Heart left ventricle (tissue), 16 donors: ENCODE data around the gene PRKCA. TPM values are rescaled to one million over a fixed set of nuclear protein-coding genes. Genes with fewer than 3 reads are reported as not detected.

ENCODE experiments used
- ATAC-seq, 4 donors: fragments of 200-7000 bp; cut with Tn5 transposase; one replicate each; pipeline ENCODE4 v1.9.1; 2020 to 2022; ENCODE audit warnings: moderate library complexity in 4 of 4, mild to moderate bottlenecking in 3 of 4, moderate number of reproducible peaks in 1 of 4
- DNase-seq, 5 donors: peaks; one replicate each; pipeline ENCODE4 v3.0.0-alpha.2; 2020
- H3K27ac ChIP-seq, 12 donors: fragments of 200-600 bp; sonication (generic) in 4 of 12; one replicate each; pipeline versions ENCODE4 v1.5.0 to v1.8.0; 2016 to 2022; ENCODE audit warnings: mild to moderate bottlenecking in 2 of 12
- H3K27me3 ChIP-seq, 9 donors: fragments of 200-600 bp; sonication (generic) in 2 of 9; one replicate each; pipeline versions ENCODE4 v1.5.1 to v1.8.0; 2016 to 2022; ENCODE audit warnings: mild to moderate bottlenecking in 3 of 9
- H3K36me3 ChIP-seq, 9 donors: fragments of 200-600 bp; sonication (generic) in 2 of 9; one replicate each; pipeline versions ENCODE4 v1.5.0 to v1.8.0; 2018 to 2022; ENCODE audit warnings: mild to moderate bottlenecking in 2 of 9
- H3K4me1 ChIP-seq, 12 donors: fragments of 200-600 bp; sonication (generic) in 4 of 12; one replicate each; pipeline versions ENCODE4 v1.5.0 to v1.8.0; 2016 to 2022; ENCODE audit warnings: mild to moderate bottlenecking in 3 of 12
- H3K4me3 ChIP-seq, 12 donors: fragments of 200-600 bp; sonication (generic) in 4 of 12; one replicate each; pipeline versions ENCODE4 v1.5.0 to v1.8.0; 2017 to 2022; ENCODE audit warnings: mild to moderate bottlenecking in 9 of 12, moderate library complexity in 4 of 12
- H3K9me3 ChIP-seq, 12 donors: fragments of 200-600 bp; sonication (generic) in 4 of 12; one replicate each; pipeline versions ENCODE4 v1.5.0 to v1.8.0; 2016 to 2022; ENCODE audit warnings: mild to moderate bottlenecking in 1 of 12
- CTCF ChIP-seq, 12 donors: fragments of 200-600 bp; sonication (generic) in 4 of 12; IDR thresholded peaks; one replicate each; pipeline versions ENCODE4 v1.5.0 to v1.8.0; 2018 to 2022; ENCODE audit warnings: antibody characterized with exemption in 12 of 12, mild to moderate bottlenecking in 5 of 12
- POLR2A ChIP-seq, 2 donors: fragments of 450-650 bp; IDR thresholded peaks; one replicate each; pipeline ENCODE4 v1.6.1; 2017; ENCODE audit warnings: antibody characterized with exemption in 2 of 2, mild to moderate bottlenecking in 2 of 2, moderate library complexity in 2 of 2
- WGBS, 4 donors: extraction: QIAGEN DNeasy Blood & Tissue Kit in 2 of 4; methylation state at CpG; one replicate each; pipeline versions ENCODE4 v1.1.5 to v1.1.7; 2013 to 2018; 5-methylcytosine and 5-hydroxymethylcytosine counted together
- intact Hi-C, 10 donors: fragments of 100-400 bp; cut with DNase I; formaldehyde crosslinking; loops; one replicate each; pipeline versions ENCODE4 v1.11.1 to v1.14.2; 2022
- polyA plus RNA-seq, 2 donors: library from polyadenylated mRNA; stranded (reverse); fragments of 200-250 nt; gene quantifications; one replicate each; pipeline ENCODE4 v1.2.3, GENCODE V29; 2013
- total RNA-seq, 9 donors: library from RNA; depleted of rRNA in 2 of 9; stranded (reverse); fragments of >200 nt in 2 of 9; fragmentation: NEBNext Ultra II Directional in 3 of 9; extraction: Animal tissue kit (Norgen Biotek cat#: 25700) in 3 of 9; gene quantifications; one replicate each; pipeline versions ENCODE4 v1.1.0 to v1.2.4, GENCODE V29; 2016 to 2023
- donor health status: ischemic (EF 13 %, LVEDD 7.1; RV severe dilation, severe dysfunction).
- donor health status: healthy with polysubstance abuse.
- donor health status: DM: no; HTN: yes; CAD: no.
- donor health status: DM: no; HTN: no; CAD: no.
- donor health status: ischemic (EF 25% LVEDD 6.9; RV normal size, moderate dysfunction).
- donor health status: ischemic (EF 25% LVEDD 5.7; RV mildly dilated, moderate dysfunction).
- donor health status: healthy.
- donor health status: DM: yes; HTN: yes; CAD: no.
- donor health status: ischemic (EF 35%, LVEDD 5.7; RV mildly dilated, moderate dysfunction).
- donor health status: nonischemic (EF 11% LVEDD 7.7; RV severe dilation, severe dysfunction).
- donor health status: DM: yes; HTN: yes; CAD: no.
- donor health status: PGD.
- donor health status: ischemic (EF 29% LVEDD 5.4; RV normal size, mild dysfunction).
- donor health status: nonischemic (EF 23%, LVEDD 6.1; RV moderate dilation, normal function).

Gene PRKCA
- total and polyA plus RNA-seq, 11 donors, result 3.4 to 26.8 (median 11.4) TPM

GRCh38 chr17:66443166-66443565, 140.8 kb downstream of the PRKCA start:
- DNase-seq, result no peak
- no peak for ATAC-seq
- no peak overlapping the region for H3K4me3 ChIP-seq
- 63 to 78% (median 73%) methylated on average over 2 of the region's 2 CpGs for WGBS, 4 donors
- intact Hi-C loops, result no loop called here
- TF ChIP-seq CTCF (IDR thresholded peaks at IDR 0.05) (no peak), POLR2A (IDR thresholded peaks at IDR 0.05) (no peak)
- H3K4me1 ChIP-seq, result peaks cover 0 to 19% (median 0%) of the 10 kb centered on the region in 12 donors
- no peaks in the 10 kb centered on the region for H3K36me3 ChIP-seq
- no peak overlapping the region for H3K27ac ChIP-seq
- H3K27me3 ChIP-seq, result no peaks in the 10 kb centered on the region
- H3K9me3 ChIP-seq, result no peaks in the 10 kb centered on the region

- 71 to 85% (median 78%) methylated on average over 9 of the region's 9 CpGs for WGBS, 4 donors
- no peaks in the 10 kb centered on the region for H3K27me3 ChIP-seq
- H3K9me3 ChIP-seq, result no peaks in the 10 kb centered on the region
- ATAC-seq, result no peak
- no peak for DNase-seq
- no peak for TF ChIP-seq POLR2A (IDR thresholded peaks at IDR 0.05)
- TF ChIP-seq CTCF (IDR thresholded peaks at IDR 0.05), result no peak
- H3K27ac ChIP-seq, result no peak overlapping the region
- intact Hi-C loops, result no loop called here
- peaks cover 0 to 19% (median 0%) of the 10 kb centered on the region in 12 donors for H3K4me1 ChIP-seq
- H3K4me3 ChIP-seq, result no peak overlapping the region
- no peaks in the 10 kb centered on the region for H3K36me3 ChIP-seq
Measured at GRCh38 chr17:66443606-66444005, 141.2 kb downstream of the PRKCA start.

GRCh38 chr17:66444031-66444430, 141.6 kb downstream of the PRKCA start:
- 71 to 83% (median 79%) methylated on average over 4 of the region's 4 CpGs for WGBS, 4 donors

GRCh38 chr17:66445229-66445628, 142.8 kb downstream of the PRKCA start:
- Histone ChIP-seq H3K4me3 (no peak overlapping the region), H3K27ac (no peak overlapping the region), H3K9me3 (no peaks in the 10 kb centered on the region), H3K4me1 (peaks cover 0 to 18% (median 0%) of the 10 kb centered on the region in 12 donors), H3K36me3 (no peaks in the 10 kb centered on the region), H3K27me3 (no peaks in the 10 kb centered on the region)
- DNase-seq (no peak), ATAC-seq (no peak)
- TF ChIP-seq CTCF (IDR thresholded peaks at IDR 0.05) (no peak), POLR2A (IDR thresholded peaks at IDR 0.05) (no peak)
- intact Hi-C loops, result no loop called here
- 74 to 85% (median 77%) methylated on average over 3 of the region's 3 CpGs for WGBS, 4 donors

More at GRCh38 chr17:66444031-66444430, 141.6 kb downstream of the PRKCA start:
- Histone ChIP-seq H3K4me3 (no peak overlapping the region), H3K4me1 (peaks cover 0 to 19% (median 0%) of the 10 kb centered on the region in 12 donors), H3K36me3 (no peaks in the 10 kb centered on the region), H3K27ac (no peak overlapping the region), H3K27me3 (no peaks in the 10 kb centered on the region), H3K9me3 (no peaks in the 10 kb centered on the region)
- DNase-seq (no peak), ATAC-seq (no peak)
- TF ChIP-seq CTCF (IDR thresholded peaks at IDR 0.05) (no peak), POLR2A (IDR thresholded peaks at IDR 0.05) (no peak)
- intact Hi-C loops, result no loop called here
